Esophagus muscularis mucosa (tissue), 4 donors: Measurements from ENCODE around the gene MIPOL1.

ENCODE experiments used
- CTCF ChIP-seq, 3 experiments: fragments of 200-600 bp in 2 of 3; fragments of 450-650 bp in 1 of 3; sonication (generic) in 2 of 3; IDR thresholded peaks; one replicate each; pipeline ENCODE4 v1.5.1; 2017 to 2019; ENCODE audit warnings: antibody characterized with exemption in 3 of 3, mild to moderate bottlenecking in 2 of 3, moderate library complexity in 1 of 3
- EP300 ChIP-seq: sonication (generic); formaldehyde crosslinking; IDR thresholded peaks from one replicate; pipeline ENCODE4 v1.6.1; 2017; ENCODE audit warnings: antibody characterized with exemption
- POLR2A ChIP-seq: fragments of 450-650 bp; IDR thresholded peaks from one replicate; pipeline ENCODE4 v1.6.1; 2017; ENCODE audit warnings: antibody characterized with exemption, moderate library complexity, mild to moderate bottlenecking, low read depth

- TF ChIP-seq CTCF (IDR thresholded peaks at IDR 0.05): no peak
- TF ChIP-seq POLR2A: no peak
- no peak for TF ChIP-seq EP300
These were observed 71.1 kb downstream of the MIPOL1 start for GRCh38 chr14:37268788-37269187.
